Ishikawa (cell line): ENCODE results near the gene OR51T1.

Experiments
- EGR1 ChIP-seq: IDR thresholded peaks from 2 replicates; pipeline ENCODE4 v1.6.1; 2012
- EP300 ChIP-seq: IDR thresholded peaks from 2 replicates; pipeline ENCODE4 v1.6.1; 2012; ENCODE audit warnings: borderline replicate concordance
- NFIC ChIP-seq: IDR thresholded peaks from 2 replicates; pipeline ENCODE4 v1.6.1; 2012
- RAD21 ChIP-seq: IDR thresholded peaks from 2 replicates; pipeline ENCODE4 v1.6.1; 2012; ENCODE audit warnings: low read depth
- TEAD4 ChIP-seq: IDR thresholded peaks from 2 replicates; pipeline ENCODE4 v1.6.1; 2012
- USF1 ChIP-seq: IDR thresholded peaks from 2 replicates; pipeline ENCODE4 v1.6.1; 2012

- TF ChIP-seq USF1 (no peak), NFIC (no peak), TEAD4 (no peak), EGR1 (no peak), RAD21 (no peak), EP300 (no peak)
Measured at GRCh38 chr11:4891996-4892640, 10.4 kb downstream of the OR51T1 start.
